HepG2 (cell line): ENCODE data around the gene MATN1. TPM values are rescaled to one million over a fixed set of nuclear protein-coding genes. Genes with fewer than 3 reads are reported as not detected.

Experiments used
- ELF1 ChIP-seq: sonication (generic); formaldehyde crosslinking; IDR thresholded peaks from 2 replicates; pipeline ENCODE4 v1.4.0; 2020; ENCODE audit warnings: missing genetic modification reagents
- GTF2F1 ChIP-seq: fragments of 150-350 bp; IDR thresholded peaks from 2 replicates; pipeline ENCODE4 v1.6.1; 2014; ENCODE audit warnings: low read length
- KAT7 ChIP-seq: IDR thresholded peaks from 2 replicates; pipeline ENCODE4 v1.6.1; 2018; ENCODE audit warnings: borderline replicate concordance, missing compliant biosample characterization
- NFAT5 ChIP-seq: sonication (generic); formaldehyde crosslinking; IDR thresholded peaks from 2 replicates; pipeline ENCODE4 v1.4.0; 2020; ENCODE audit warnings: missing genetic modification reagents
- PRMT3 ChIP-seq: sonication (generic); formaldehyde crosslinking; IDR thresholded peaks from 2 replicates; pipeline ENCODE4 v1.8.1; 2022; ENCODE audit warnings: low read depth, mild to moderate bottlenecking, moderate library complexity, missing genetic modification reagents, borderline replicate concordance
- TEAD3 ChIP-seq: optimal IDR thresholded peaks from 2 replicates; pipeline ENCODE3; 2016; ENCODE audit warnings: borderline replicate concordance
- TFDP1 ChIP-seq: IDR thresholded peaks from 2 replicates; pipeline ENCODE4 v1.6.1; 2016; ENCODE audit warnings: missing compliant biosample characterization, missing genetic modification reagents, borderline replicate concordance
- ZBTB26 ChIP-seq: IDR thresholded peaks from 2 replicates; pipeline ENCODE4 v1.6.1; 2016; ENCODE audit warnings: missing compliant biosample characterization, missing genetic modification reagents, borderline replicate concordance
- ZFP41 ChIP-seq: sonication (generic); formaldehyde crosslinking; IDR thresholded peaks from 2 replicates; pipeline ENCODE4 v1.4.0; 2020; ENCODE audit warnings: mild to moderate bottlenecking, missing genetic modification reagents, borderline replicate concordance
- ZMAT3 ChIP-seq: sonication (generic); formaldehyde crosslinking; conservative IDR thresholded peaks from 2 replicates; pipeline ENCODE4 v1.7.0; 2021; ENCODE audit warnings: missing genetic modification reagents
- ZNF274 ChIP-seq: sonication (generic); formaldehyde crosslinking; IDR thresholded peaks from 2 replicates; pipeline ENCODE4 v1.5.1; 2020; ENCODE audit warnings: mild to moderate bottlenecking, missing genetic modification reagents
- ZNF44 ChIP-seq: sonication (generic); formaldehyde crosslinking; IDR thresholded peaks from 2 replicates; pipeline ENCODE4 v1.5.1; 2020; ENCODE audit warnings: mild to moderate bottlenecking, missing genetic modification reagents
- ZNF543 ChIP-seq: sonication (generic); formaldehyde crosslinking; IDR thresholded peaks from 2 replicates; pipeline ENCODE4 v1.4.0; 2020; ENCODE audit warnings: mild to moderate bottlenecking, missing genetic modification reagents
- polyA plus RNA-seq, 8 experiments: library from polyadenylated mRNA; depleted of rRNA in 3 of 8; stranded (reverse) in 7 of 8; unstranded in 1 of 8; fragments of >200 nt; fragmentation: Illumina TruSeq in 4 of 8; extraction: Trizol in 4 of 8; gene quantifications; 2 replicates each; pipeline versions ENCODE4 v1.2.1 to v1.2.3, GENCODE V29; 2011 to 2016; ENCODE audit warnings: low read depth in 4 of 8, missing spikeins in 1 of 8, mixed read lengths in 1 of 8; ENCODE audit not compliant: insufficient read depth in 1 of 8
- total RNA-seq, 5 experiments: library from RNA; depleted of rRNA; stranded (reverse); fragments of >200 nt; fragmentation: Illumina TruSeq; extraction: Trizol; gene quantifications; 2 replicates each; pipeline ENCODE4 v1.2.3, GENCODE V29; 2016; ENCODE audit warnings: low read depth in 1 of 5
- TF ChIP-seq, protein P1 (sequence below): sonication (generic); formaldehyde crosslinking; IDR thresholded peaks from 2 replicates; pipeline ENCODE4 v1.4.0; 2020; ENCODE audit warnings: missing genetic modification reagents
- TF ChIP-seq, protein P2 (sequence below): sonication (generic); formaldehyde crosslinking; IDR thresholded peaks from 2 replicates; pipeline ENCODE4 v1.4.0; 2020; ENCODE audit warnings: missing genetic modification reagents, borderline replicate concordance

Gene MATN1
- total and polyA plus RNA-seq, 2 of the 13 experiments (the other 11 are each of a cell fraction or from before 2014, with no cell fraction given), result 0.04 to 0.05 TPM

- TF ChIP-seq ZNF44 (CRISPR knock-in tag) (0 out of 2 replicates have a peak, but pooled peaks have one; percentile 41), ZBTB26 (CRISPR knock-in tag) (peak; percentile 74; the same call in 1 of the 2 replicates), ELF1 (peak; percentile 84), TFDP1 (CRISPR knock-in tag) (peak; percentile 84; the same call in 1 of the 2 replicates), PRMT3 (0 out of 2 replicates have a peak, but pooled peaks have one; percentile 66), ZFP41 (CRISPR knock-in tag) (peak; percentile 63; the same call in 1 of the 2 replicates), ZNF543 (CRISPR knock-in tag) (peak; percentile 87; the same call in 1 of the 2 replicates), ZMAT3 (CRISPR knock-in tag) (peak; percentile 82), TEAD3 (CRISPR knock-in tag) (peak; percentile 52), NFAT5 (peak; percentile 84; the same call in 1 of the 2 replicates), KAT7 (CRISPR knock-in tag) (no peak), GTF2F1 (no peak), ZNF274 (CRISPR knock-in tag) (peak; percentile 70)
- TF ChIP-seq, protein P1, sequence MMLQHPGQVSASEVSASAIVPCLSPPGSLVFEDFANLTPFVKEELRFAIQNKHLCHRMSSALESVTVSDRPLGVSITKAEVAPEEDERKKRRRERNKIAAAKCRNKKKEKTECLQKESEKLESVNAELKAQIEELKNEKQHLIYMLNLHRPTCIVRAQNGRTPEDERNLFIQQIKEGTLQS (CRISPR knock-in tag), result no peak
- TF ChIP-seq, protein P2, sequence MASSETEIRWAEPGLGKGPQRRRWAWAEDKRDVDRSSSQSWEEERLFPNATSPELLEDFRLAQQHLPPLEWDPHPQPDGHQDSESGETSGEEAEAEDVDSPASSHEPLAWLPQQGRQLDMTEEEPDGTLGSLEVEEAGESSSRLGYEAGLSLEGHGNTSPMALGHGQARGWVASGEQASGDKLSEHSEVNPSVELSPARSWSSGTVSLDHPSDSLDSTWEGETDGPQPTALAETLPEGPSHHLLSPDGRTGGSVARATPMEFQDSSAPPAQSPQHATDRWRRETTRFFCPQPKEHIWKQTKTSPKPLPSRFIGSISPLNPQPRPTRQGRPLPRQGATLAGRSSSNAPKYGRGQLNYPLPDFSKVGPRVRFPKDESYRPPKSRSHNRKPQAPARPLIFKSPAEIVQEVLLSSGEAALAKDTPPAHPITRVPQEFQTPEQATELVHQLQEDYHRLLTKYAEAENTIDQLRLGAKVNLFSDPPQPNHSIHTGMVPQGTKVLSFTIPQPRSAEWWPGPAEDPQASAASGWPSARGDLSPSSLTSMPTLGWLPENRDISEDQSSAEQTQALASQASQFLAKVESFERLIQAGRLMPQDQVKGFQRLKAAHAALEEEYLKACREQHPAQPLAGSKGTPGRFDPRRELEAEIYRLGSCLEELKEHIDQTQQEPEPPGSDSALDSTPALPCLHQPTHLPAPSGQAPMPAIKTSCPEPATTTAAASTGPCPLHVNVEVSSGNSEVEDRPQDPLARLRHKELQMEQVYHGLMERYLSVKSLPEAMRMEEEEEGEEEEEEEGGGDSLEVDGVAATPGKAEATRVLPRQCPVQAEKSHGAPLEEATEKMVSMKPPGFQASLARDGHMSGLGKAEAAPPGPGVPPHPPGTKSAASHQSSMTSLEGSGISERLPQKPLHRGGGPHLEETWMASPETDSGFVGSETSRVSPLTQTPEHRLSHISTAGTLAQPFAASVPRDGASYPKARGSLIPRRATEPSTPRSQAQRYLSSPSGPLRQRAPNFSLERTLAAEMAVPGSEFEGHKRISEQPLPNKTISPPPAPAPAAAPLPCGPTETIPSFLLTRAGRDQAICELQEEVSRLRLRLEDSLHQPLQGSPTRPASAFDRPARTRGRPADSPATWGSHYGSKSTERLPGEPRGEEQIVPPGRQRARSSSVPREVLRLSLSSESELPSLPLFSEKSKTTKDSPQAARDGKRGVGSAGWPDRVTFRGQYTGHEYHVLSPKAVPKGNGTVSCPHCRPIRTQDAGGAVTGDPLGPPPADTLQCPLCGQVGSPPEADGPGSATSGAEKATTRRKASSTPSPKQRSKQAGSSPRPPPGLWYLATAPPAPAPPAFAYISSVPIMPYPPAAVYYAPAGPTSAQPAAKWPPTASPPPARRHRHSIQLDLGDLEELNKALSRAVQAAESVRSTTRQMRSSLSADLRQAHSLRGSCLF (CRISPR knock-in tag), result peak; percentile 79; the same call in 1 of the 2 replicates
Observed at GRCh38 chr1:30718636-30719405, 4.6 kb downstream of the MATN1 start (continued).
